HG02610 (cell line): Measurements from ENCODE around the gene MKLN1.
A peak's percentile ranks its signal among the peaks of the same experiment; 100 is the strongest.
"Not testable (repeated sequence)": the region's sequence is repeated elsewhere in the genome, so short reads cannot be mapped to it uniquely, and the experiment has no call there.

Source experiments
- ATAC-seq: cut with Tn5 transposase; IDR thresholded peaks from one replicate; pipeline ENCODE4 v1.9.1; 2021; ENCODE audit warnings: mild to moderate bottlenecking, moderate library complexity; ENCODE audit not compliant: unreplicated experiment

MKLN1 gene

DNA sequence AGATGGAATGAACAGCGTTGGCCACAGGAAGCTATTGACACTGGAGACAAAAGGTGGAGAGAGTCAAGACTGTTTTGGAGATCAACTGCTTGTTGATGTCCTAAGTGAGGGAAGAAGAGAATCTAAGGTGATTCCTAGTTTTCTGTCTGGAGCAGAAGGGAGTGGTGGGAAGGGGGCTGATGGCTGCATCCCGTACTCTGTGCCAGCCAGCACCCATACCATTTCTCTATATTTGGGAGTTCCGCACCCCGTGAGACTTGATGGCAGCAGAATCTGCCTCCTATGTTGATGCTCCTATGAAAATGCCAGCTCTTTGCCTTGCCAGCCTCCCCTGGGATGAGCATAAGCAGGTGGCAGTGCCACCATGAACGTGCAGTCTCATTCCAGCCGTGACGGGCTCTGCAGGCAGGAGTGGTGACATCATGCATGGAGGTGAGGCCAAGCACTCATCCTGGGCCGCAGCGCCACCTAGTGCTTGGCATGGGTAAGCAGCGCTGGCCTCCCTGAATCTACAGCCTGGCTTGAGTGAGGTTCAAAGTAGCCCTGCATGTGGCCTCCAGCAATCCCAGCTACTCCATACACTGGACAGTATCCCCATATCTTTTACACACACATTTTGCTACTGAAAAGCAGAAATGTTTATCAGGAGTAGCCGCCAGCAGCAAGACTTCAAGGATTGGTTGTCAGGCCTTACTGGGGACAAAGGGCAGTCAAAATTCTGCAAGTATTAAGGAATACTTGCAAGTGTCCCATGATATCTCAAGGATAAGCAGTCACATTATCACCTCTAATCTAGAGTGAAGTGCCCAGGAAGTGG, 185.8 kb downstream of the MKLN1 start:
- ATAC-seq: peak; percentile 95

DNA sequence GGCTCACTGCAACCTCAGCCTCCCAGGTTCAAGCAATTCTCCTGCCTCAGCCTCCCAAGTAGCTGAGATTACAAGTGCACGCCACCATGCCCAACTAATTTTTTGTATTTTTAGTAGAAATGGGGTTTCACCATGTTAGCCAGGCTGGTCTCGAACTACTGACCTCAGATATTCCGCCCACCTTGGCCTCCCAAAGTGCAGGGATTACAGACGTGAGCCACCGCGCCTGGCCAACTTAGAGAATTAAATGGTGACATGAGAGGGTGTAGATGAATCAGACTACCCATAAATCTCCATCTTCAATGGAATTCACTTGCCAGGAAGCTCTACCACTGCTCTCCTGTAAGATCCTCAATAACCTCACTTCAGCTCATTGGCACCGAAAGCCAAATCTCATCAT, 187.8 kb downstream of the MKLN1 start:
- ATAC-seq: not testable (repeated sequence)

DNA sequence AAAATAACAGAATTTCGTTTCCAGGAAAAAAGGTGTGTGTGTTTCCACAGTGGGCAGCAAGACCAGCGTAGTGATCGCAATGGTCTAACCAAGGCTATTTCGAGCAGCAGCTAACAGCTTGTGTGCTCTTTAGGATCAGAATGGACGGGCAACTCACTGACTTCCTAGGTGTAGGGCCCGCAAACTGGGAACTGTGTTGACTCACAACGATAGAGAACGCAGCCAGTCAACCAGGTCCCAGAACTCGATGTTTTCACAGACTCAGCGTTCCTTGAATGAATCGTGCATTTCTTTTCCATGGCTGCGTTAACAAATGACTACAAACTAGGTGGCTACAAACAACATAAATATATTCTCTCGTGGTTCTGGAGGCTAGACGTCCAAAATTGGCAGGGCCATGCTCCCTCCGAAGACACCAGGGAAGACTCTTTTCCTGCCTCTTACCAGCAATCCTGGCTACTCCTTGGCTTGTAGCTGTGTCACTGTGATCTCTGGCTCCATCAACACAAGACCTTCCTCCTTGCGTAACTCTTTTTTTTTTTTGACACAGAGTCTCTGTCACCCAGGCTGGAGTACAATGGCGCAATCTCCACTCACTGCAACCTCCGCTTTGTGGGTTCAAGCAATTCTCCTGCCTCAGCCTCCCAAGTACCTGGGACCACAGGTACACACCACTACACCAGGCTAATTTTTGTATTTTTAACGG, 189.7 kb downstream of the MKLN1 start:
- ATAC-seq: no peak

DNA sequence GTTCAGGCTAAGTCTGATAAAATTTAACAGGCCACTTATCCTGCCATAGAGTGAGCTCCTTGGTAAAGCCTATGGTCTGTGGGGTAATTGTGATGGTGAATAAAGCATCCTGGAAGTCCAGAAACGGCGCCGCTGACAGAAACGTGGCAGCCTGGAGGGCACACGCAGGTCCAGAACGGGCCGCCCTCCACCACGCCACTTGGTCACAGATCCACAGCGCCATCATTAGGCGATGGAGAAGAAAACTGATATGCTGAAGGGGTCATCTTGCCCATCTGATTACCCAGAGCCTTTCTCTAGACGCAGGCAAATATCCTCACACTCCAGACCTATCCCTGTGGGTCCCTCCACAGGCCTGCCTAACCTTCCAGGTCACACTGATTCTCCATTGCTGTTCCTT, 190.9 kb downstream of the MKLN1 start:
- ATAC-seq: no peak

DNA sequence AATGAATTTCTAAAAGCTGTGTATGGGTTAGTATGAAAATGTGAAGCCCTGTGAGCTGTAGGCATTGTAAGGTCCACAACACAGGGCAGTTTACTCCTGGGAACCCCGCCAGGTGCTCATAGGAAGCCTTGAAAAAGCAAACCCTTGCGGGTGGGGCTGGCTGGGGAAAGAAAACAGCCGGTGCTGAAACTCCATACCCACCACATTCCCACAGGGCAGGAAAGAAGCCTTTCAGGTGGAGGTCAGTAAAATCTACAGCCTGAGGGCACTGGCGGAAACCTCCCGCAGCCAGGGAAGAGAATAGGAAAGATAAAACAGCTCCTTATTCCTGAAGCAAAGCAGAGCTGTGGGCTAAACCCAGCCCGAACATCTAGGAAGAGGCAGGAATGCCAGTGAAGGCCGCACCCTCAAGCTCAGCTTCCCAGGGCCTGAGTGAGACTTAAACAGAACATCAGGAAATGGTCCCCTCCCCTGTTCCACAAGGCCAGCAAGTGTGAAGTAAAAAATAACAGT, 194.0 kb downstream of the MKLN1 start:
- ATAC-seq: no peak

DNA sequence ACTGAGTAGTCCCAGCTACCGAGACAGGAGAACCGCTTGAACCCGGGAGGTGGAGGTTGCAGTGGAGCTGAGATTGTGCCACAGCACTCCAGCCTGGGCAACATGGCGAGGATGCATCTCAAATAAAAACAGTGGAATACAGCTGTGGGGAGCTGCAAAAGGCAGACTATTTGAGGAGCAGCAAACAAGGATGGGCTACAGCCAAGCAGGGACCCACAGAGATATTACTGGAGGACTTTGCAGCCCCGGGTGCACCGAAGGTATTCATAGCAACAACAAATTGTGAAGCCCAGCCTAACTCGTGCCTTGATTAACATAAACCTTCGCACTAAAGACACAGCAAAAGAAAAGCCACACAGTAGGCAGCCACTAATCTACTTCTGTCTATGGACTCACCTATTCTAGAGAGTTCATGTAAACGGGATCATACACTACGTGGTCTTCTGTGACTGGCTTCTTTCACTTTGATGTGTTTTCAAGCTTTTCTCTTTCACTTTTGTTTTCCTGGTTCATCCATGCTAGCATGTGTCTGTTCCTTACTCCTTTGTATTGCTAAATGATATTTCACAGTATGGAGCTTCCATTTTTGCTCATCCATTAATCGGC, 194.8 kb downstream of the MKLN1 start:
- ATAC-seq: peak; percentile 81

DNA sequence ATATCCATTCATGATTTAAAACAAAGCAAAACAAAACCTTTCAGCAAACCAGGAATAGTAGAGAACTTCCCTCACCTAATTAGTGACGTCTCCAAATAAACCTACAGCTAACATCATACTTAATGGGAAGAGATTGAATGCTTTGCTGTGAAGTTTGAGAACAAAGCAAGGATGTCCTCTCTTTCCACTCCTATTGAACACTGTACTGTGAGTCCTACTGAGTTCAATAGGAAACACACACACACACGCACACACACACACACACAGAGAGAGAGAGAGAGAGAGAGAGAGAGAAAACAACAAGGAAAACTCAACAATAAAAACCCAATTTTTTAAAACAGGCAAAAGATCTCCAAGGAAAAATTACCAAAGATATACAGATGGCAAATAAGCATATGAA, 196.4 kb downstream of the MKLN1 start:
- ATAC-seq: no peak

DNA sequence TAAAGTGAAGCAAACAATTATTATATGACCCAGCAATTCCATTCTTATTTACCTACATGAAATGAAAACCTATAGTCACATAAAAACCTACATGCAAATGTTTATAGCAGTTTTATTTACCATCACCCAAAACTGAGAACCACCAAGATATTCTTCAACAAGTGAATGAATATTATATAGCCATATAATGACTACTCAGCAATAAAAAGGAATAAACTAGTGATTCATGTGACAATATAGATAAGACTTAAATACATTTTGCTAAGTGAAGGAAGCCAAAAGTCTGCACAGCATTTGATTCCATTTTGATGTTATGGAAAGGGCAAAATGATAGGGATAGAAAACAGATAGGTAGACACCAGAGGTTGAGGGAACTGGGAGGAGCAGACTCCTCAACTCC, 197.0 kb downstream of the MKLN1 start:
- no peak for ATAC-seq

DNA sequence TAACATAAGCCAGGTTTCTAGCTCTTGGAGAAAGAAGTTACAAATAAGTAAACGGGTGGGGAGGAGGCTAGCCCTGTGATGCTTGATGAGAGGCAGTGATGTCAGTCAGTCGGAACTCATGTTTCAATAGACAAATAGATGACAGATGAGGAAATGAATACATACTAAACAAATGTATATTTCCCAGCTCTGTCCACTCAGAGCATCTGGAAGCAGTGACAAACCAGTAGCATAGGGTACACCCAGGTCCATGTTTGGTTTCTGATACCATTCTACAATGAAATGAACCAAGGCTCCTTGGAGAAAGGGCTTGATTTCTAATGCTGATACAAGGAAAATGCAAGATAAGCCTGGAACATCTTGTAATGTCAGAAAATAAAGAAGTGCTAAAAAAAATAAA, 198.1 kb downstream of the MKLN1 start:
- no peak for ATAC-seq

DNA sequence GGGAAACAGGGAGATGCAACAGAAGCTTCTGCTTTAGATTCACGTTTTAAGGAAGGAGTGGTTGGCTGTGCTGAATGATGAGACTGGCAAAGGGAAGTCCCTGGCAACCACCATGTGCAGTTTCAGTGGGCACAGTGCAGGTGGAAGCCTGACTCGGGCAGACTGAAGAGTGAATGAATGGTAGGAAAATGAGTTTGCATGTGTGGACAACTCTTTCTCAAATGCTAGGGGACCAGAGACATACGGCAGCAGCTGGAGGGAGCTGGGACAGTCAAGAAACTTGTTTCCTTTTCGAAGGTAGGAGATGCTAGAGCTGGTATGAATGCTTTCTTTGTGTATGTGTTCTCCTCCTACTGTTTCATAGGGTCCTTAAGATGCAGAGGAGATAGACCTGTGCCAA, 199.8 kb downstream of the MKLN1 start:
- no peak for ATAC-seq

DNA sequence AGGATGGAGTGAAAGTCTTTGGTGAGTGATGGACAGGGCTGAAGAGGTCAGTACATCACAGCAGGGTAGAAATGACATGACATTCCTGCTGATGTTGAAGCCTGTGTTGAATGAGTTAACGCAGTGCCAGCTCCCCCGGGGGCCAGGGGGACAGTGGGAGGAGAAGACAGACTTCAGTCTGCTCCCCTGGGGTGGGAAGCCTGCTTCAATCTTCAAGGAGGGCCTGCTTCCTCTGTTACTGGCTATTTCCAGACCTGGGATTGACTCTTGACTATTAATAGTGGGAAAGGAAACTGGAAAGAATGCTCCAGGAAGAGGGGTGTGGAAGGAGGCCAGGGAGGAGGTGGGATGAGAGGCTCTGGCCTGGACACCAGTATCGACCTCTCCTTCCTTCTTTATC, 201.5 kb downstream of the MKLN1 start:
- no peak for ATAC-seq

DNA sequence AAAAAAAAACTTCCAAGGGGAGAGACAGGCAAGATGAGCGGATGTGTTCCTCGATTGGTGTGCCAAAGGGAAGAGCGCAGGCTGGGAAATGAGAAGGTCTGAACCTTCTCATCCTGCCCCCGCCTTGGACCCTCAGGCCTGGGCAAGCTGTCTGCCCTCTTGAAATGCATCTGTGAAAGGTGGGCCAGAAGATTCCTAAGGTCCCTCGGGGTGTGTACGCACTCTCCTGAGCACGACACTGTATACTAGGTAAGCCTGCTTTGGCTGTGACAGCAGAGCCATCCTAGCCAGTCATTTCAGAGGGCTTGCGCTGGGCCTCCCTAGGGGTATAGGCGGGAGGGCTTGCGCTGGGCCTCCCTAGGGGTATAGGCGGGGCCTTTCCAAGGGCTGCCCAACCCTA, 201.9 kb downstream of the MKLN1 start:
- ATAC-seq: no peak

DNA sequence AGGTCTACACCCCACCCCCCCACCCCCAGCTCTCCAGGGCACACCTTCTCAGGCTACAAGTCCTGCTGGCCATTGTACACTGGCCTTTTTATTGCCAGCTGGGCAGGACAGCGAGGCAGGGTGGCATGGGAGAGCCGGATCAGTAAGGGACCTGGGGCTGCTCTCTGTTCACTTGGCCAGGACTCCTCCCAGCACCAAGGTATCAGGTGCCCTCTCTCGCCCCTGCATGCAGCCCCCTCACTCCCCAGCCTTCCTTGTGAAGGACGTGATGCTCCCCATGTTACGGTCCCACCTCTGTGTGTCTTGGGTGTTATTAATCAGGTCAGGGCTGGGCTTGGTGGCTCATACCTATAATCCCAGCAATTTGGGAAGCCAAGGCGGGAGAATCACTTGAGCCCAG, 202.5 kb downstream of the MKLN1 start:
- no peak for ATAC-seq

DNA sequence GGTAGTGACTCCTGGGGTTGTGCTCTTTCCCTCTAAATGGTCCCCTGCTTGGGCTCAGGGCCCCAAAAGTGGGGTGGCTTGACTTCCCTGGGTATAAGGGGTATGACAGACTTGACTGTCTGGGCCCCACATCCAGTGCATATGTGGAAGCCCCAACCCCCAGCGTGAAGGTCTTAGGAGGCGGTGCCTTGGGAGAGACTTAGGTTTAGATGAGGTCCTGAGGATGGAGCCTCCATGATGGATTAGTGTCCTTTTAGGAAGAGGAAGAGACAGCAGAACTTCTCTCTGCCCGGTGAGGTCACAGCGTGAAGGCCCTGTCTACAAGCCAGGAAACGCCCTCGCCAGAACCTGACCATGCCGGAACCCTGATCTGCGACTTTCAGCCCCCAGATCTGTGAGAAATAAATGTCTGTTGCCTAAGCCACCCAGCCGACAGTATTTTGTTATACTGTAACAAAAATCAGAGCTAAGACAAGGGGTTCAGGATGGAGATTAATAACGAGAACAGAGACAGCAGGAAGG, 205.0 kb downstream of the MKLN1 start:
- no peak for ATAC-seq

DNA sequence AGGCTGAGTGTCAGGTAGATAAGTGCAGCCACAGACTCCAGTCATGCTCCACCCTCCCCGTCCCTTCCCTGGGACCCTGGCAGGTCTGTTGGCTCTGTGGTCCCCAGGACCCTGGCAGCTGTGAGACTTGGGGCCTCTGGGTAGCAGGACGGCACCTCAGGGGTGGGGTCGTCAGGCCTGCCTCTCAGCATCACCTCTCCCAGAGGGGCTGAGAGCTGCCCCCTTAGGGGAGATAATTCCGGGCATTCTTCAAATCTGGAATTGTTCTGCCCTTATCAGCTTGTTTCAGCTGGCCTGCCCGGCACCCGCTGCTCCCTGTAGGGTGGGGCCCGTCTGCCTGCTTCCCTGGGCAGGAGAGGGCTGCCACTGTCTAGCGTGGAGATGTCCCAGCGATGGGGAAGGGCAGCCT, 205.5 kb downstream of the MKLN1 start:
- no peak for ATAC-seq

DNA sequence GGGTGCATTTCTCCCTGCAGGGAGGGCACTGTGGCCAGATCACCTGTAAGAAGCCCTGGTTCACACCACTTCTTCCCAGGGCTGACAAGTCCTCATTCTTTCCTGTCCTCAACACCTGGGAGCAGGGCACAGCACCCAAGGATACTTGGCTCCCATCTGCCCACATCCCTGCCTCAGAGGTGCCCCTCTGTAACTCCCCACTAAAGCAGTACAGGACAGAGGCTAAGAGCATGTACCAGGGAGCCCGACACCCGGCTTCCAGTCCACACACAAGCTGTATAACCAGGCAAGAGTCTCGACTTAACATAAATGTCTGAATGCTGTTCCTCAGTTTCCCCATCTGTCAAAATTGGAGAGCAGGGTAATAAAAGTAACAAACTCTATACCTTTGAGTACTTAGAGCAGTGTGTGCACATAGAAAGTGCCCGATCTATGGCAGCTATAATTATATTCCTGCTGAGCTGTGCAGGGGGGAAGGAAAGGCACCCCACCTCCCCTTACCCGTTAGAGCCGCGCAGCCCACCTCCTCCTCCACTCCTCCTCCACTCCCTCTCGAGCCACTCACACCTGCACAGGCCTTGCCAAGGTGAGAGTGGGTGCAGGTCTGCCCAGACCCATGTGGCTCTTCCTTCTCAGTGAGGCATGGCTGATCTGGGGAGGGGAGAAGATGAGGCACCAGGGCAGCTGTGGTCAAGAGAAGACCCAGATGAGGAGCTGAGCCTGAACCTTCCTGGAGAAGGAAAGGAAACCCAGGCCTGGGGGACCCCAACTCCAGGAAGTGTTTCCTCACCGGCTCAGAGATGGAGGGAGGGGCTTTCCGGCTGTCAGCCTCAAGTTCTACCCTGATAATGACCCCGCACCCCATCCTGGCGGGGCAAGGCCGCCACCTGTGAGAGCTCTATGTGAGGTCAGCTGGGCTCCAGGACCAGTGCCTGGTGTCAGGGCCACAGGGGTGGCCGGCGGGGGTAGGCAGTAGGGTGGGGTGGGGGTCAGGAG, 206.2 kb downstream of the MKLN1 start:
- no peak for ATAC-seq

DNA sequence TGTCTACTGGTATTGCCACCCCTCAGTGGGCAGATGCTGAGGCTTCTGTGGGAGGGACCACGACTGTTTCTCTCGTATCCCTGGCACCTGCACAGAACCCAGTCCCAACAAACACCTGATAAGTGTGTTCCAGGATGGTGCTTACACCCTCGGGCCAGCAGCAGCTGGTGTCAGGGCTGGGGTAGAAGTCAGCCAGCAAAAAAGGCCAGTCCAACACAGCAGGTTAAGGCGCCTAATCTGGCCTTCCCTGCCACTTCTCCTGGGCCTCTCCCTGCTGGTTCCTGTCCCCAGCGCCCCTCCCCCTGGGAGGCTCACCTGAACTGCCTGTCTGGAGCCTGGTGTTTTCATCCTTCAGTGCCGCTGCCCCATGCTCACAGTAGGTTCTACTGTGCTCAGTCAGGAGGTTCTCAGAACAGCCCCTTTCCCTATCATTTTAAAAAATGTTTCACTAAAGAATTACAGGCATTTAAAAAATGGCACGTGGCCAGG, 208.7 kb downstream of the MKLN1 start:
- ATAC-seq: no peak

DNA sequence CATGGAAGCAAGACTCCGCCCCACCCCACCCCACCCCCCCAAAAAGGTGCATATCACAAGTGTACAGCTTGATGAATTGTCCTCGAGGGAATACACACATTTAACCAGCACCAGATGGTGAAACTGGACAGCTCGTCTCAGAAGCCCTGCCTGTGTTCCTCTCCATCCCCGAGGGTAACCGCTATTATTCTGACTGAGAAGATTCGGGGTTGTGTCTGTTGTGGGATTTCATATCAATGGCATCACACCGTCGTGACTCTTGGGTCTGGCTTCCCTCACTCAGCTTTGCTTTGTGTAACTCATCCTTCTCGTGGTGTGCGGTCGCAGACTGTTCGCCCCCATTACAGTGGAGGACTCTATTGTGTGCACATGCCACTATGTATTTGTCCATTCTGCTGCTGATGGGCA, 209.9 kb downstream of the MKLN1 start:
- no peak for ATAC-seq

DNA sequence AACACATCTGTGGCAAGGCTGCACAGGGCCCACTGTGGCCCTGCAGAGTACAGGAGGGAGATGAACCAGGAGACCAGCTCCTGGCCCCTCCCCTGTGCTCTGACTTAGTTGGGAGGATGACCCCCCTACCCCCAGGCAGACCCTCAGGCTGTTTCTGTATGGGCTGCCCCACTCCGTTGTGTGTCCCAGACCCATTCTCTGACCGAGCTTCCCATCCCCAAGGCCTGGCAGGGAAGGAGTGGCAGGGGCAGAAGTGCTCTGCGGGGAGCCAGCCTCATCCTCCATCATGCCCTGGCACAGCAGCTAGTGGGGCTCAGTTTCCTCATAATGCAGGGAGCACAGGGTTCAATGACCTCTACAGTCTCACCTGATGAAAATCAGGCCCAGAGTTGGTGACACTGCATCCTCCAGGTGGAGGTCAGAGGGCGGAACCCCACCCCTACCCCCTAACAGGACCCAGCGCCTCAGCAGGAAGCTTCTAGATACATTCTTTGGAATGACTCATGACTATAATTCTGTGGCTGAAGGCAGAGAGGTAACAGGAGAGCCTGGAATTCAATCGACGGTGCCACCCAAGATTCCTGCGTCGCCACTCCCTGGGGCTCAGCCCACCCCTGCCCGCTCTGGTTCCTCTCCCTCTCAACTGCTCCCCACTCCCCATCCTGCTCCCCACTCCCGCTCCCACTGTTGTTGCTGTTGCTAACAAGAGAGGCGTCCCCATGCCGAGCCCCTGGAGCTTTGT, 210.6 kb downstream of the MKLN1 start:
- ATAC-seq: no peak

DNA sequence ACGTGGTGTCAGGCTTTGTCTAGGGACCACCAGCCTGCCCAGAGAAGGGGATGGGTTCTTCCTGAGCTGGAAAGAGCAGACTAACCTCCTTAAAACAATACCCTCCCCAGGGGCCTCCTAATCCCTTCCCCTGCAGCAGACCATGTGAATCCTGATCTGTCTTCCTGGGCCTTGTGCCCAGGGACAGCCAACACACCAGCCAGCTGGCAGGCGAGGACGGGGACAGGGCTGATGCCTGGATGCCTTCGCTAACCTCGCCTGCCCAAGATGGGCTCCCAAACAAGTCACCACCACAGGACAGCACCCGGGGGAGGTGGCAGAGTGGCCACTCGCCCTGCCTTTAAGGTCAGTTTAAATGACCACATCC, 211.1 kb downstream of the MKLN1 start:
- no peak for ATAC-seq
